Measurements from ENCODE around the gene CD59.

The CD59 gene

DNA sequence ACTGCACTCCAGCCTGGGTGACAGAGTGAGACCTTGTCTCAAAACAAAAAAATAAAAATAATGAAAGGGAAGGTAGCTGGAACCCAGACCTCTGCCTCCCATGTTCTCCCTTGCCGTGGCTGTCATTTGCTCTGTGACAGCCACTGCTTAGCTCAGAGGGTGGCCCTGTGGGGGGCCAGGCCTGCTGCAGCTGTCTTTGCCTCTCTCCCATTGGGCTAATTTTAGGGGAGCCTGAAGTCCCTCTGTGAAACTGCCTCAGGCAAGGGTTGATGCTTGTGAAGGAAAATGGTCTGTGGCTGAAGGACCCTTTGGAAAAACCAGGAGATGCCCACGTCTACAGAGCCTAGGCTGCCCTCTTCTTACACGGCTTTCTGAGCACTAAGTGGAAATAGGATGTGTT lies 78.5 kb downstream of the CD59 start:
- DNase-seq: no peak
- ChIA-PET CTCF (no interaction called here), POLR2A (no interaction called here)
- Histone ChIP-seq H3K36me3 (ENCODE audit: control insufficient read depth in 4 of 4, insufficient read depth in 4 of 4, low read length in 3 of 4) (no peaks in the 10 kb centered on the region), H3K27ac (ENCODE audit: insufficient read depth in 1 of 2, low read depth in 1 of 2, low read length in 2 of 2, poor library complexity in 1 of 2, severe bottlenecking in 2 of 2) (no peak overlapping the region), H3K4me1 (ENCODE audit: control extremely low read depth in 1 of 4, control insufficient read depth in 4 of 4, insufficient read depth in 4 of 4, low read length in 3 of 4) (no peaks in the 10 kb centered on the region), H3K27me3 (replicated peaks in 2 of 5; ENCODE audit: control insufficient read depth in 4 of 5, insufficient read depth in 5 of 5, low read length in 4 of 5) (peaks cover 0 to 5% (median 0%) of the 10 kb centered on the region in 5 experiments), H3K9me3 (ENCODE audit: control extremely low read depth in 1 of 5, control insufficient read depth in 4 of 5, insufficient read depth in 2 of 5, low read depth in 1 of 5, low read length in 4 of 5) (no peaks in the 10 kb centered on the region), H3K4me3 (ENCODE audit: control insufficient read depth in 1 of 7, extremely low read depth in 1 of 7, insufficient read depth in 4 of 7, low read depth in 2 of 7, low read length in 6 of 7) (no peak overlapping the region)
- WGBS (ENCODE audit: insufficient coverage): 97% methylated on average over 3 of the region's 3 CpGs

GRCh38 chr11:33656768-33657167 lies 79.5 kb downstream of the CD59 start:
- DNase-seq: no peak
- WGBS (ENCODE audit: insufficient coverage): 98% methylated on average over 6 of the region's 7 CpGs
- ChIA-PET POLR2A (no interaction called here), CTCF (no interaction called here)
- H3K9me3 ChIP-seq (ENCODE audit: control extremely low read depth in 1 of 5, control insufficient read depth in 4 of 5, insufficient read depth in 2 of 5, low read depth in 1 of 5, low read length in 4 of 5): no peaks in the 10 kb centered on the region
- peaks cover 0 to 5% (median 0%) of the 10 kb centered on the region in 5 experiments for H3K27me3 ChIP-seq (replicated peaks in 2 of 5; ENCODE audit: control insufficient read depth in 4 of 5, insufficient read depth in 5 of 5, low read length in 4 of 5)
- no peaks in the 10 kb centered on the region for H3K36me3 ChIP-seq (ENCODE audit: control insufficient read depth in 4 of 4, insufficient read depth in 4 of 4, low read length in 3 of 4)
- no peaks in the 10 kb centered on the region for H3K4me1 ChIP-seq (ENCODE audit: control extremely low read depth in 1 of 4, control insufficient read depth in 4 of 4, insufficient read depth in 4 of 4, low read length in 3 of 4)
- no peak overlapping the region for H3K27ac ChIP-seq (ENCODE audit: insufficient read depth in 1 of 2, low read depth in 1 of 2, low read length in 2 of 2, poor library complexity in 1 of 2, severe bottlenecking in 2 of 2)
- H3K4me3 ChIP-seq (ENCODE audit: control insufficient read depth in 1 of 7, extremely low read depth in 1 of 7, insufficient read depth in 4 of 7, low read depth in 2 of 7, low read length in 6 of 7): no peak overlapping the region

DNA sequence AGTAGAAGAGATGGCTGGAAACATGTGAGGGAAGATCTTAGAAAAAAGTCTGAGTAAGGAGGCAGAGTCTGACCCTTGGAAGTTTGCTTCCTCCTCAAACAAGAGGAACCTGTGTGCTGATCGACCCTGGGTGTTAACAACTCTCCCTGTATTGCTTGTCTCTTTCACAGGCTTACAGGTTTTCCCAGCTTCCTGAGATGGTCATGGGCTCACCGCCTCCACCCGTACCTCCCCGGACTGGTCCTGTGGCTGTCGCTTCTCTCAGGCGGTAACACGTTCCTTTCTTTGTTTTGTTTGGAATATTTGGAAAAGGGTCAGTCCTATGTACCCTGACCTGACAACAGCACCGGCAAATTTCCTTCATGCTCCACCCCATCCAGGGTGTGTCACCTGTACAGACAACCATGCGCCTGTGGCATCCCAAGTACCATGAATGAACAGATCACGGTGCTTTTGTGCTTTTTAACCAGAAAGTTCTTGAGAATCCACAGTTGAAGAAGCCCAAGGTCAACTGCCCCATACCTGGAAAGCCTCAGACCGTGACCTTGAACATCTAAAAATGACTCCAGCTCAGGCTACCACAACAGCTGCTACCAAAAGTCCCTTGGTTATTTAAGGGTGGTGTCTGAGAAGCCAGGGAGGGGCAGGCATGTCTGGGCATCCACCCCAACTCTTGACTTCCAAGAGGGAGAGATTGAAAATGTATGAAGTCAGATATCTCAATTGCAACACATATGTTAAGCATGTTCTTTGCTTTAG lies 80.2 kb downstream of the CD59 start:
- DNase-seq: no peak
- H3K27ac ChIP-seq (ENCODE audit: insufficient read depth in 1 of 2, low read depth in 1 of 2, low read length in 2 of 2, poor library complexity in 1 of 2, severe bottlenecking in 2 of 2): no peak overlapping the region
- no peak overlapping the region for H3K4me3 ChIP-seq (ENCODE audit: control insufficient read depth in 1 of 7, extremely low read depth in 1 of 7, insufficient read depth in 4 of 7, low read depth in 2 of 7, low read length in 6 of 7)
- H3K36me3 ChIP-seq (ENCODE audit: control insufficient read depth in 4 of 4, insufficient read depth in 4 of 4, low read length in 3 of 4): no peaks in the 10 kb centered on the region
- WGBS (ENCODE audit: insufficient coverage): 95% methylated on average over 10 of the region's 11 CpGs
- ChIA-PET POLR2A (no interaction called here), CTCF (no interaction called here)
- H3K9me3 ChIP-seq (ENCODE audit: control extremely low read depth in 1 of 5, control insufficient read depth in 4 of 5, insufficient read depth in 2 of 5, low read depth in 1 of 5, low read length in 4 of 5): no peaks in the 10 kb centered on the region
- H3K27me3 ChIP-seq (replicated peaks in 2 of 5; ENCODE audit: control insufficient read depth in 4 of 5, insufficient read depth in 5 of 5, low read length in 4 of 5): peaks cover 0 to 5% (median 0%) of the 10 kb centered on the region in 5 experiments
- H3K4me1 ChIP-seq (ENCODE audit: control extremely low read depth in 1 of 4, control insufficient read depth in 4 of 4, insufficient read depth in 4 of 4, low read length in 3 of 4): no peaks in the 10 kb centered on the region

DNA sequence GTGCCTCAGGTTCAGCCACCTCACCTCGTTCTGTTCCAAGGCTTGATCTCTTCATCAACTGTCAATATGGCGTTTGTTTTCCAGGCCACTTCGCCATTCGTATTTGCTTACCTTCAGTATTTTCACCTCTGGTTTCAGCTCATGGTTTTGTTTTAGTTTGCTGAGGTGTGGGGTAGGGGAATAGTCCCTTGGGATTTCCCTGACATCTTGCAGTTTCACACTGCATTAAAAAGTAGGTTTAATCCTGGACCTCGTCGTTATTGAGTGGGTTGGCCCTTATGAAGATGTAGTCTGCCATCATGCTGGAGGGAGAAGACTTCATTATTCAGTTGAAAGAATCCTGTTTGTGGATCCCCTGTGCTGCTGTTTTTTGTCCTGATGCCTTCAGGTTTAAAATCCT lies 81.6 kb downstream of the CD59 start:
- H3K27ac ChIP-seq (ENCODE audit: insufficient read depth in 1 of 2, low read depth in 1 of 2, low read length in 2 of 2, poor library complexity in 1 of 2, severe bottlenecking in 2 of 2): no peak overlapping the region
- ChIA-PET CTCF (no interaction called here), POLR2A (no interaction called here)
- H3K9me3 ChIP-seq (ENCODE audit: control extremely low read depth in 1 of 5, control insufficient read depth in 4 of 5, insufficient read depth in 2 of 5, low read depth in 1 of 5, low read length in 4 of 5): no peaks in the 10 kb centered on the region
- H3K27me3 ChIP-seq (replicated peaks in 2 of 5; ENCODE audit: control insufficient read depth in 4 of 5, insufficient read depth in 5 of 5, low read length in 4 of 5): peaks cover 0 to 7% (median 2%) of the 10 kb centered on the region in 5 experiments
- no peaks in the 10 kb centered on the region for H3K36me3 ChIP-seq (ENCODE audit: control insufficient read depth in 4 of 4, insufficient read depth in 4 of 4, low read length in 3 of 4)
- no peak for DNase-seq
- no peak overlapping the region for H3K4me3 ChIP-seq (ENCODE audit: control insufficient read depth in 1 of 7, extremely low read depth in 1 of 7, insufficient read depth in 4 of 7, low read depth in 2 of 7, low read length in 6 of 7)
- 89% methylated on average over 4 of the region's 6 CpGs for WGBS (ENCODE audit: insufficient coverage)
- no peaks in the 10 kb centered on the region for H3K4me1 ChIP-seq (ENCODE audit: control extremely low read depth in 1 of 4, control insufficient read depth in 4 of 4, insufficient read depth in 4 of 4, low read length in 3 of 4)
